Hepatocyte (in vitro differentiated cells): ENCODE measurements around the gene LRRC1. TPM values are rescaled to one million over a fixed set of nuclear protein-coding genes. Genes with fewer than 3 reads are reported as not detected.
"Not testable (repeated sequence)": the region's sequence is repeated elsewhere in the genome, so short reads cannot be mapped to it uniquely, and the experiment has no call there.

Source experiments
- DNase-seq: peaks from one replicate; pipeline ENCODE4 v3.0.0-alpha.2; 2016; ENCODE audit warnings: low spot score
- H2AFZ ChIP-seq: fragments of 200-600 bp; sonication (generic); 2 replicates; pipeline ENCODE4 v1.6.0; 2016; ENCODE audit warnings: antibody characterized with exemption, mild to moderate bottlenecking
- H3K27ac ChIP-seq: fragments of 200-600 bp; sonication (generic); 2 replicates; pipeline ENCODE4 v1.5.1; 2016; ENCODE audit warnings: mild to moderate bottlenecking
- H3K27me3 ChIP-seq: fragments of 200-600 bp; sonication (generic); 2 replicates; pipeline ENCODE4 v1.6.1; 2016
- H3K36me3 ChIP-seq: fragments of 200-600 bp; sonication (generic); replicated peaks from 2 replicates; pipeline ENCODE4 v1.5.1; 2016; ENCODE audit warnings: low read depth; ENCODE audit not compliant: insufficient read depth
- H3K4me1 ChIP-seq: fragments of 200-600 bp; sonication (generic); 2 replicates; pipeline ENCODE4 v1.5.1; 2016; ENCODE audit warnings: mild to moderate bottlenecking, moderate library complexity; ENCODE audit not compliant: insufficient read depth
- H3K4me2 ChIP-seq: fragments of 200-600 bp; sonication (generic); 2 replicates; pipeline ENCODE4 v1.6.0; 2016
- H3K4me3 ChIP-seq: fragments of 200-600 bp; sonication (generic); 2 replicates; pipeline ENCODE4 v1.5.1; 2016; ENCODE audit warnings: mild to moderate bottlenecking
- H3K79me2 ChIP-seq: fragments of 200-600 bp; sonication (generic); 2 replicates; pipeline ENCODE4 v1.6.0; 2017; ENCODE audit warnings: mild to moderate bottlenecking
- H3K9me2 ChIP-seq: fragments of 200-600 bp; sonication (generic); replicated peaks from 2 replicates; pipeline ENCODE4 v1.6.0; 2017; ENCODE audit warnings: mild to moderate bottlenecking; ENCODE audit not compliant: insufficient read depth
- H3K9me3 ChIP-seq: fragments of 200-600 bp; sonication (generic); 2 replicates; pipeline ENCODE4 v1.5.1; 2016; ENCODE audit warnings: low read depth, mild to moderate bottlenecking
- H4K20me1 ChIP-seq: fragments of 200-600 bp; sonication (generic); 2 replicates; pipeline ENCODE4 v1.6.0; 2016; ENCODE audit warnings: mild to moderate bottlenecking; ENCODE audit not compliant: insufficient read depth, poor library complexity, severe bottlenecking
- CTCF ChIP-seq: fragments of 200-600 bp; sonication (generic); IDR thresholded peaks from 2 replicates; pipeline ENCODE4 v1.5.1; 2016; ENCODE audit warnings: antibody characterized with exemption, mild to moderate bottlenecking; ENCODE audit not compliant: poor library complexity
- EZH2 ChIP-seq: fragments of 200-600 bp; sonication (generic); IDR thresholded peaks from 2 replicates; pipeline ENCODE4 v1.6.1; 2016; ENCODE audit warnings: antibody characterized with exemption, mild to moderate bottlenecking, borderline replicate concordance
- EZH2phosphoT487 ChIP-seq: fragments of 200-600 bp; sonication (generic); IDR thresholded peaks from one replicate; pipeline ENCODE4 v1.6.1; 2018; ENCODE audit warnings: antibody characterized with exemption, mild to moderate bottlenecking, low read depth, moderate library complexity; ENCODE audit not compliant: unreplicated experiment, severe bottlenecking
- WGBS: methylation state at CpG from one replicate; pipeline ENCODE4 v1.1.6; 2016; ENCODE audit warnings: low lambda C conversion rate; ENCODE audit errors: missing lambda C conversion rate; 5-methylcytosine and 5-hydroxymethylcytosine counted together
- polyA plus RNA-seq: library from polyadenylated mRNA; unstranded; fragments of >200 nt; fragmentation: Nextera tagmentation; extraction: Ambion mirVana; gene quantifications from 2 replicates; pipeline ENCODE4 v1.2.1, GENCODE V29; 2016
- total RNA-seq: library from RNA; depleted of rRNA; stranded (reverse); fragments of >200 nt; gene quantifications from 2 replicates; pipeline ENCODE4 v1.2.3, GENCODE V29; 2014

Gene LRRC1
- total and polyA plus RNA-seq, 2 experiments from 2014 or later: 54.3 to 61.4 TPM

GRCh38 chr6:53803081-53803860 is 8.5 kb downstream of the LRRC1 start:
- WGBS: 72% methylated on average over 6 of the region's 6 CpGs
- Histone ChIP-seq H3K4me1 (peaks cover 4% of the 10 kb centered on the region), H3K9me3 (no peaks in the 10 kb centered on the region), H4K20me1 (peaks cover 68% of the 10 kb centered on the region), H3K4me3 (no peak overlapping the region), H3K36me3 (no peaks in the 10 kb centered on the region), H3K9me2 (no peaks in the 10 kb centered on the region), H3K27me3 (no peaks in the 10 kb centered on the region), H3K4me2 (peak overlapping the region; percentile 34), H2AFZ (no peak overlapping the region), H3K27ac (no peak overlapping the region), H3K79me2 (peaks cover 100% of the 10 kb centered on the region)
- TF ChIP-seq EZH2: no peak
- TF ChIP-seq EZH2phosphoT487: no peak
- no peak for TF ChIP-seq CTCF
- no peak for DNase-seq

- Histone ChIP-seq H4K20me1 (peaks cover 63% of the 10 kb centered on the region), H2AFZ (no peak overlapping the region), H3K27me3 (no peaks in the 10 kb centered on the region), H3K9me2 (no peaks in the 10 kb centered on the region), H3K4me3 (no peak overlapping the region), H3K36me3 (no peaks in the 10 kb centered on the region), H3K9me3 (no peaks in the 10 kb centered on the region), H3K4me2 (no peak overlapping the region), H3K79me2 (peaks cover 100% of the 10 kb centered on the region), H3K27ac (no peak overlapping the region), H3K4me1 (peaks cover 11% of the 10 kb centered on the region)
- no peak for DNase-seq
- 72% methylated on average over 7 of the region's 7 CpGs for WGBS
- no peak for TF ChIP-seq EZH2phosphoT487
- no peak for TF ChIP-seq EZH2
- TF ChIP-seq CTCF: no peak
Observed at GRCh38 chr6:53805016-53805415, 10.2 kb downstream of the LRRC1 start.

- 89% methylated on average over 4 of the region's 4 CpGs for WGBS
- Histone ChIP-seq H3K27me3 (no peaks in the 10 kb centered on the region), H3K9me3 (no peaks in the 10 kb centered on the region), H3K9me2 (no peaks in the 10 kb centered on the region), H3K36me3 (no peaks in the 10 kb centered on the region), H3K4me3 (no peak overlapping the region), H3K4me1 (peaks cover 18% of the 10 kb centered on the region), H3K79me2 (peaks cover 100% of the 10 kb centered on the region), H2AFZ (no peak overlapping the region), H3K27ac (no peak overlapping the region), H4K20me1 (peaks cover 65% of the 10 kb centered on the region), H3K4me2 (no peak overlapping the region)
- TF ChIP-seq EZH2 (no peak), CTCF (no peak), EZH2phosphoT487 (no peak)
- DNase-seq: no peak
Observed at GRCh38 chr6:53805725-53806124, 10.9 kb downstream of the LRRC1 start.

- H3K4me2 ChIP-seq, H3K27ac ChIP-seq, H2AFZ ChIP-seq, DNase-seq, H3K36me3 ChIP-seq, H3K9me2 ChIP-seq, H3K9me3 ChIP-seq, H3K4me3 ChIP-seq, H3K27me3 ChIP-seq: not testable (repeated sequence)
- Histone ChIP-seq H4K20me1 (peaks cover 58% of the 10 kb centered on the region), H3K4me1 (peaks cover 28% of the 10 kb centered on the region), H3K79me2 (peaks cover 93% of the 10 kb centered on the region)
- 99% methylated on average over 6 of the region's 6 CpGs for WGBS
Observed at GRCh38 chr6:53807606-53808005, 12.8 kb downstream of the LRRC1 start.
